Measurements from ENCODE around the gene TNIP2. TPM values are rescaled to one million over a fixed set of nuclear protein-coding genes. Genes with fewer than 3 reads are reported as not detected.

The TNIP2 gene
- total RNA-seq, 2 donors from 2014 or later: 43.6 to 61.3 TPM

GRCh38 chr4:2795300-2795892 lies 39.3 kb upstream of the TNIP2 start:
- TF ChIP-seq CTCF (IDR thresholded peaks at IDR 0.05): no peak
- peak; percentile 31 for DNase-seq

GRCh38 chr4:2794486-2795299 lies 38.6 kb upstream of the TNIP2 start:
- Histone ChIP-seq H3K9me3 (no peaks in the 10 kb centered on the region), H3K36me3 (no peaks in the 10 kb centered on the region), H3K27me3 (no peaks in the 10 kb centered on the region), H3K9ac (ENCODE audit: low read depth in 2 of 2, low read length in 2 of 2) (peak overlapping the region; percentile 64 to 84), H3K27ac (peak overlapping the region; percentile 83), H3K4me1 (peaks cover 42% of the 10 kb centered on the region), H3K4me3 (peak overlapping the region; percentile 78)
- TF ChIP-seq CTCF (IDR thresholded peaks at IDR 0.05): no peak
- peak; percentile 69 for DNase-seq
- intact Hi-C loops (cut with DNase I): no loop called here

More at GRCh38 chr4:2795300-2795892, 39.3 kb upstream of the TNIP2 start:
- intact Hi-C loops (cut with DNase I): no loop called here
- Histone ChIP-seq H3K4me1 (peaks cover 47% of the 10 kb centered on the region), H3K27ac (peak overlapping the region; percentile 85), H3K4me3 (no peak overlapping the region), H3K36me3 (no peaks in the 10 kb centered on the region), H3K9ac (ENCODE audit: low read depth in 2 of 2, low read length in 2 of 2) (peak overlapping the region; percentile 24 to 84), H3K9me3 (no peaks in the 10 kb centered on the region), H3K27me3 (no peaks in the 10 kb centered on the region)

- TF ChIP-seq CTCF (IDR thresholded peaks at IDR 0.05): no peak
- intact Hi-C loops (cut with DNase I): no loop called here
- peak overlapping the region; percentile 80 to 84 for H3K9ac ChIP-seq (ENCODE audit: low read depth in 2 of 2, low read length in 2 of 2)
Measured at GRCh38 chr4:2793586-2794485, 37.7 kb upstream of the TNIP2 start.

GRCh38 chr4:2792711-2793585 lies 36.8 kb upstream of the TNIP2 start, which contains the start of gene SH3BP2:
Gene SH3BP2, plus strand, starts transcription at chr4:2793085. Its CDS starts 27,533 bp downstream, at chr4:2820618.
- Histone ChIP-seq H3K27me3 (no peaks in the 10 kb centered on the region), H3K4me1 (peaks cover 29% of the 10 kb centered on the region), H3K9me3 (no peaks in the 10 kb centered on the region), H3K9ac (ENCODE audit: low read depth in 2 of 2, low read length in 2 of 2) (peak within 1 kb of the TSS; percentile 80 to 84), H3K27ac (peak within 1 kb of the TSS; percentile 83), H3K36me3 (no peaks in the 10 kb centered on the region), H3K4me3 (peak within 1 kb of the TSS; percentile 78)
- DNase-seq: peak; percentile 90
- no peak for TF ChIP-seq CTCF (IDR thresholded peaks at IDR 0.05)
- intact Hi-C loops (cut with DNase I): no loop called here

More at GRCh38 chr4:2793586-2794485, 37.7 kb upstream of the TNIP2 start:
- peak; percentile 57 for DNase-seq
- H3K36me3 ChIP-seq: no peaks in the 10 kb centered on the region
- peak overlapping the region; percentile 83 for H3K27ac ChIP-seq
- H3K27me3 ChIP-seq: no peaks in the 10 kb centered on the region
- no peaks in the 10 kb centered on the region for H3K9me3 ChIP-seq
- H3K4me1 ChIP-seq: peaks cover 37% of the 10 kb centered on the region
- H3K4me3 ChIP-seq: peak overlapping the region; percentile 78
